Measurements from ENCODE around the gene PLXNA4. TPM values are rescaled to one million over a fixed set of nuclear protein-coding genes. Genes with fewer than 3 reads are reported as not detected.

PLXNA4 gene
- total and polyA plus RNA-seq, 12 donors = 0.83 to 17.0 (median 11.5) TPM

- ATAC-seq (no peak), DNase-seq (no peak)
- intact Hi-C loops (cut with DNase I) = no loop called here
- Histone ChIP-seq H3K4me1 (peaks cover 0 to 4% (median 0%) of the 10 kb centered on the region in 9 donors), H3K27me3 (peaks cover 0 to 29% (median 7%) of the 10 kb centered on the region in 7 donors), H3K27ac (no peak overlapping the region), H3K36me3 (no peaks in the 10 kb centered on the region), H3K4me3 (no peak overlapping the region), H3K9me3 (no peaks in the 10 kb centered on the region)
- TF ChIP-seq, protein P1, sequence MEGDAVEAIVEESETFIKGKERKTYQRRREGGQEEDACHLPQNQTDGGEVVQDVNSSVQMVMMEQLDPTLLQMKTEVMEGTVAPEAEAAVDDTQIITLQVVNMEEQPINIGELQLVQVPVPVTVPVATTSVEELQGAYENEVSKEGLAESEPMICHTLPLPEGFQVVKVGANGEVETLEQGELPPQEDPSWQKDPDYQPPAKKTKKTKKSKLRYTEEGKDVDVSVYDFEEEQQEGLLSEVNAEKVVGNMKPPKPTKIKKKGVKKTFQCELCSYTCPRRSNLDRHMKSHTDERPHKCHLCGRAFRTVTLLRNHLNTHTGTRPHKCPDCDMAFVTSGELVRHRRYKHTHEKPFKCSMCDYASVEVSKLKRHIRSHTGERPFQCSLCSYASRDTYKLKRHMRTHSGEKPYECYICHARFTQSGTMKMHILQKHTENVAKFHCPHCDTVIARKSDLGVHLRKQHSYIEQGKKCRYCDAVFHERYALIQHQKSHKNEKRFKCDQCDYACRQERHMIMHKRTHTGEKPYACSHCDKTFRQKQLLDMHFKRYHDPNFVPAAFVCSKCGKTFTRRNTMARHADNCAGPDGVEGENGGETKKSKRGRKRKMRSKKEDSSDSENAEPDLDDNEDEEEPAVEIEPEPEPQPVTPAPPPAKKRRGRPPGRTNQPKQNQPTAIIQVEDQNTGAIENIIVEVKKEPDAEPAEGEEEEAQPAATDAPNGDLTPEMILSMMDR (IDR thresholded peaks at IDR 0.05) = no peak
- WGBS, 2 donors = 75 to 82% methylated on average over 4 of the region's 4 CpGs
Measured at GRCh38 chr7:132590162-132590561, 13.9 kb upstream of the PLXNA4 start.

DNA sequence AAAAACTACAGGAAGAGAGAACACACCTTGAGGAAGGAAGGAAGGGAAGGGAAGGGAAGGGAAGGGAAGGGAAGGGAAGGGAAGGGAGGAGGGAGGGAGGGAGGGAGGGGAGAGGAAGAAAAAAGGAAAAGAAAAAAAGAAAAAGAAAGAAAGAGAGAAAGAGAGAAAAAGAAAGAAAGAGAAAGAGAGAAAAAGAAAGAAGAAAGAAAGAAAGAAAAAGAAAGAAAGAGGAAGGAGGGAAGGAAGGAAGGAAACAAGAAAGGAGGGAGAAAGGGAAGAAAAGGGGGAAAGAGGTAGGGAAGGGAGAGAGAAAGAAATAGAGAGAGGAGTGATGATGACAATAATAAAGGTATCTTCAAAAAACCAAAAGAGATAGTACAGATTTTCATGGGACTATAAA is 12.3 kb upstream of the PLXNA4 start:
- intact Hi-C loops (cut with DNase I) = loop anchor here in 3 of 10 donors (5.0 to 10.0 kb wide), 3 partner anchors 464 to 734 kb away; no protein-coding TSS in a partner anchor
- Histone ChIP-seq H3K27ac (no peak overlapping the region), H3K4me3 (no peak overlapping the region), H3K4me1 (peaks cover 0 to 9% (median 0%) of the 10 kb centered on the region in 9 donors), H3K27me3 (peaks cover 0 to 28% (median 7%) of the 10 kb centered on the region in 7 donors), H3K36me3 (no peaks in the 10 kb centered on the region), H3K9me3 (no peaks in the 10 kb centered on the region)
- DNase-seq (no peak), ATAC-seq (no peak)
- TF ChIP-seq, protein P1 (IDR thresholded peaks at IDR 0.05) = no peak

DNA sequence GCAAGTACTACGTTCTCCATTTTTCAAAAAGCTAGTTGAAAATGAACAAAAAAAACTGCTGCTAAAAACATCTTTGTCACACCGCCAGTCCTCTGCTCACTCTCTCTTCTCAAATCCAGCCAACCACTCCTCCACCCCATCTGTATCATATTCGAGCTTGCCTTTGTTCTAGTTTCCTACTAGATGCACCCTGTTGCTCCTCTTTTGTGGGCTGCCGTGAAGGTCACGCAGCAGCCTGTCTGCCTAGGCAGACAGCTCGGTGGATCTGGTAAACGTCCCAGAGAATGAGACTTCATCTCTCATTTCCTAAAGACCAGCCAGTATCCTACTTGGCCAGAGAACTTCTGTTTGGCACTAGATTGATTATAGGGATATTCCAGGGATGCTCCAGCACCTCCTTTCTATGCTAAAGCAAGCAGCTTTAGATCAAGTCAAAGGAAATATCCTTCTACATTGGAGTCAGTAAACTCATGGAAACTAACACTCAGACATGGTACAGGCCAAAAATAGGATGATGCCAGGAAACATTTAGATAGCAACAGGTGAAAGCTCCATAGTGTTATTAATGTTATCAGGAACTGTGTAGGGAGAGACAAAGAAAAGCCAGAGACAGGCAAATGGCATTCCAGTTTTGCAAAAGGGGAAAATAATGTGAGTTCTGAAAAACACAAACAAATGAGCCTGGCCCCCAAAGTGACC is 8.7 kb upstream of the PLXNA4 start:
- 30 to 45% methylated on average over 7 of the region's 7 CpGs for WGBS, 2 donors
- peaks cover 0 to 12% (median 0%) of the 10 kb centered on the region in 9 donors for H3K4me1 ChIP-seq
- H3K27me3 ChIP-seq = peaks cover 0 to 21% (median 0%) of the 10 kb centered on the region in 7 donors
- TF ChIP-seq, protein P1 (IDR thresholded peaks at IDR 0.05) = no peak
- H3K4me3 ChIP-seq = no peak overlapping the region
- no peaks in the 10 kb centered on the region for H3K36me3 ChIP-seq
- no peaks in the 10 kb centered on the region for H3K9me3 ChIP-seq
- DNase-seq = no peak
- intact Hi-C loops (cut with DNase I) = loop anchor here in 6 of 10 donors (5.0 to 10.0 kb wide), 7 partner anchors 268 to 893 kb away; no protein-coding TSS in a partner anchor
- peak in 2 of 8 donors; percentile 41 to 43 for ATAC-seq
- H3K27ac ChIP-seq = no peak overlapping the region

DNA sequence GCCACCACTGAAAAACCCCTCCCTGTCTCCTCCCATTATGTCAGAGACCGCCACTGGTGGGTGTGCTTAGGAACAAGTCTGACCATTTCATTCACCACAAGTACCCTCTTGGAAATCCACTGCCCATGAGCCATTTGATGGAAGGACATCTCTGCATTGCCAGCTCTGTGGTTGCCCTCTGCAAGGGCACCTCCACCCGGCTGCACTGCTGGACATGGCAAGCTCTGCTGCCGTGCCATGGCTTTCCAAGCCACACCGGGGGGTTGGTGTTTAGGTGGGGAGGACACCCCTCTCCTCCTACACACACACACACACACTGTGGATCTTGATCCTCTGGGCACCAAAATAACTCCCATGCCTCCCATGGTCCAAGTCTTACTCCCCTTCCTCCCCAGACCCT is 5.2 kb upstream of the PLXNA4 start:
- ATAC-seq = no peak
- intact Hi-C loops (cut with DNase I) = loop anchor here in 9 of 10 donors (2.0 to 10.0 kb wide), 8 partner anchors 263 to 889 kb away; no protein-coding TSS in a partner anchor
- H3K36me3 ChIP-seq = no peaks in the 10 kb centered on the region
- H3K27ac ChIP-seq = no peak overlapping the region
- peaks cover 0 to 23% (median 9%) of the 10 kb centered on the region in 7 donors for H3K27me3 ChIP-seq
- DNase-seq = no peak
- TF ChIP-seq, protein P1 (IDR thresholded peaks at IDR 0.05) = no peak
- peaks cover 0 to 18% (median under 1%) of the 10 kb centered on the region in 9 donors for H3K4me1 ChIP-seq
- H3K9me3 ChIP-seq = no peaks in the 10 kb centered on the region
- 90 to 95% methylated on average over 4 of the region's 4 CpGs for WGBS, 2 donors
- H3K4me3 ChIP-seq = no peak overlapping the region

Measured in heart right ventricle (tissue), 16 donors.